Measurements from ENCODE around the gene ZNF710. TPM values are rescaled to one million over a fixed set of nuclear protein-coding genes. Genes with fewer than 3 reads are reported as not detected.

ZNF710 gene
- total RNA-seq, 1 donor from 2014 or later: 30.2 TPM

- DNase-seq (ENCODE audit: low spot score): no peak
Observed at GRCh38 chr15:90016721-90017120, 15.6 kb downstream of the ZNF710 start.

GRCh38 chr15:90018216-90018831, 17.2 kb downstream of the ZNF710 start:
- DNase-seq (ENCODE audit: low spot score): no peak

GRCh38 chr15:90019611-90020010, 18.5 kb downstream of the ZNF710 start:
- DNase-seq (ENCODE audit: low spot score): no peak

GRCh38 chr15:90020021-90020735, 19.1 kb downstream of the ZNF710 start:
- DNase-seq (ENCODE audit: low spot score): no peak

- DNase-seq (ENCODE audit: low spot score): no peak
Observed at GRCh38 chr15:90020936-90021507, 19.9 kb downstream of the ZNF710 start.

- DNase-seq (ENCODE audit: low spot score): no peak
Observed at GRCh38 chr15:90022345-90022744, 21.2 kb downstream of the ZNF710 start.

GRCh38 chr15:90022905-90023700, 22.0 kb downstream of the ZNF710 start:
- no peak for DNase-seq (ENCODE audit: low spot score)

- DNase-seq (ENCODE audit: low spot score): no peak
Observed at GRCh38 chr15:90024406-90024805, 23.3 kb downstream of the ZNF710 start.

GRCh38 chr15:90025489-90026033, 24.4 kb downstream of the ZNF710 start:
- DNase-seq (ENCODE audit: low spot score): no peak

- DNase-seq (ENCODE audit: low spot score): no peak
Observed at GRCh38 chr15:90028376-90028944, 27.3 kb downstream of the ZNF710 start.

- DNase-seq (ENCODE audit: low spot score): peak; percentile 73
Observed at GRCh38 chr15:90029024-90029423, 27.9 kb downstream of the ZNF710 start.

GRCh38 chr15:90030376-90030775, 29.3 kb downstream of the ZNF710 start:
- DNase-seq (ENCODE audit: low spot score): no peak

DNA sequence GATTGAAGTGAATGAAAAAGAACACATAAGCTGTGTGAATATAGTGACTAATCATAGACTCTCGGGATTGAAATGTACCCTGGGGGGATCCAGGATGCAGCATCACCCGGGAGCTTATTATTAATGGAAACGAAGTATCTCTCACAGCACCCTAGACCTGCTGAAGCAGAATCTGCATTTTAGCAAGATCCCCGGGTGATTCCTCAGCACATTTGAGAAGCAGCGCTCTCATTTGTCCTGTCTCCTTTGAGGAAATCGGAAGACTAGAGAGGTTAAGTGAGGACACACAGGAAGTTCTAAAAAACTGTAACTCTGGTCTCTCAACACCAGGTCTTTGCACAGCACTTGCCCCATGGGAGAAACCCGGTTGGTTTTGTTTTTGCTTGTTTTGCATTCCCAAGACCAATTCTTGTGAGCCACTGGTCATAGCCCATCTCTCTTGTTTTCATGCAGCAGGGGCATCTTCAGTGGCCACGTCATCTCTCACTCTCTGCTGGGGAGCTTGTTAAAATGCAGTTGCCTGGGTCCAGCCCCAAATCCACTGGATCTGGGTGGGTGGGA, 30.2 kb downstream of the ZNF710 start:
- DNase-seq (ENCODE audit: low spot score): no peak

DNA sequence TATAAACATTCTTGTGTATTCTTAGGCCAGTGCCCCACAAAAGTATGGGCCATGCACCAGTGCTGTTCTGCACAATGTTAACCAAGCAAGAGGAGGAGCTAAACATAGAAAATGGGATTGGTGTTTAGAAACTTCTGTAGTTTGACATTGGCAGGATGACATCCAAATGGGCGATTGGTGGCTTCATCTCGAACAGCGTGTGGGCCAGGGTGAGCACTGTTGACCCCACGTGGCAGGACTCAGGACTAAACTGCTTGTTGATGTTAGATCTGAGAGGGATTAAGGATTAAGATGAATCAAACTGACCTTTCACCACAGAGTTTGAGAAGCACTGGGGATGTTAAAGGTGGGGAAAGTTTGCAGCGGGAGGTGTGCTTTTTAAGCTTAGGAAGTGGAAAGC, 31.9 kb downstream of the ZNF710 start:
- no peak for DNase-seq (ENCODE audit: low spot score)

DNA sequence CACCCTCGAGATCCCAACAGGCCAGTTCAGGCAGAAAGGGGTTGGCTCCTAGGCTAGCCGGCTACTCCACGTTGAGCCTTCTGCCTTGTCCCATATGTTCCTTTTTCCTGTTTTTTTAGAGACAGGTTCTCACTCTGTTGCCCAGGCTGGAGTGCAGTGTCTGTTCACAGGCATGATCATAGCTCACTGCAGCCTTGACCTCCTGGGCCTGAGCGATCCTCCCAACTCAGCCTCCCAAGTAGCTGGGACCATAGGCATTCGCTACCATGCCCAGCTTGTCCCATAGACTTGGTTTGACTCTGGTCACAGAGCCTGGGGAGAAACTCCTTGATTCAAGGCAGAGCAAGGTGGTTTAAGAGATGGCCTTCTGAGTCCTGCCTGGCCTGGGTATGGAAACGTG, 32.3 kb downstream of the ZNF710 start:
- no peak for DNase-seq (ENCODE audit: low spot score)

- DNase-seq (ENCODE audit: low spot score): peak; percentile 63
Observed at GRCh38 chr15:90035095-90035839, 34.1 kb downstream of the ZNF710 start.

DNA sequence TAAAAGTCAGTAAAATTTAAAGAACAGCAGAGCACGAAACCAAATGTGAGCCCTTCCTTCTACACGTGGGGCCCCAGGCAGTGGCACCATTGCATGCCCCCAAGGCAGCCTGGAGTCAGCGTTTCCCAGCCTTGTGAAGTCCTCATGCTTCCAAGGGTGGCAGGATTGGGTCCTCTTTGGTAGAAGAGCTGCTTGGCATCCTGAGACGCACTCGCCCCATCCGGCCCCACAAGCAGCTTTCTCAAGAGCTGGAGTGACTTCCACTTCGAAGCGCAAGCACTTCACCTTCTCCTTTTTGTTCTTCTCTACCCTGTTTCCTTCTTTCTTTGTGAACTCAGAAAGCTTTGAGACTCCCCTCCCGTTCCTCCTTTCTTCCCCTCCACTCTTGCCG, 34.7 kb downstream of the ZNF710 start:
- no peak for DNase-seq (ENCODE audit: low spot score)

DNA sequence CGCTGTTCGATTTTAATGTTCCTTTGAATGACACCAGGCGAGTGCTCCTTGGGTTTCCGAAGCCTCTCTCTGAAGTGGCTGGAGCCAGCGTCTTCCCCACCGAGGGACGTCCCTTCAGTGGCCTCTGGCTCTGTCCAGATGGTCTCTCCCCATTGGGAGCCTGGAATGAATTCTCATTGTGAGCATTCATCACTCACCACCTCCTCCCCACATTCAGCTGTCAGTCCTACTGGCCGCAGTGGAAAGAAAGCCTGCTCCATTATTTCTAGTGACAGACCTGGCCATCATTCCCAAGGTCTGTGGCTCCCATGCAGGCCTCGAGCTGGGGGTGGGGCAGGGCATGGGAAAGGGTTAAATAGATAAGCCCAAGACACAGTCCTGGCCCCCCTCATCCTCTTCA, 35.2 kb downstream of the ZNF710 start:
- DNase-seq (ENCODE audit: low spot score): no peak

DNA sequence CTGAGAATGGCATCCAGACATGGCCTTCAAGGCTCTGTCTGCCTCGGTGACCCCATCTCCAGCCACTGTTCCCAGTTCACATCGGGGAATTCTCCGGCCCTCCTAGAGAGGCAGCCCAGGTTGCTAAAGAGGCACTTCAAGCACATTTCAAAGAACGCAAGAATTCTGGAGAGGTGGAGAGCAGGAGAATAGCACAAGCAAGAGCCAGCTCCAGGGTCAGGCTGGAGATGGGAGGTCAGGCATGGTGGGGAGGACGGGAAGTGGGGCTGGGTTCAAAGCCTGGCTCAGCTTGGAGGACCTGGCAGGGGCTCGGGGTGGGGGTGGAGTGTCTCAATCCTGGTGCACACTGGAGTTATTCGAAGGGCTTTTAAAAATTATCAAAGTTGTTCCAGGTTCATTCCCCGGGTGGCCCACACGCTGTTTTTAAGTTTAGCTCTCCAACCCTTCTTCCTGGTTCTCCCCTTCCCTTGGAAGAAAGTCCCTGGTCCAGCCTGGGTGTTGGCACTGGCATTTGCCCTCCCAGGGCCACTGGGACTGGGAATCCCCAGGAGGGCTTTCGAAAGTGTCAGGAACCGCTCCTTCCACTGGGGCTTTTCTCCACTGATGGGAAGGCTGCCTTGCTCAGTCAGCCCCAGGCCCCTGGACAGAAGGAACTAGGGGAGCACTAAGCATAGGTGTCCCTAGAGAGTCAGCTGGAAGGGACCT, 35.8 kb downstream of the ZNF710 start:
- DNase-seq (ENCODE audit: low spot score): no peak

DNA sequence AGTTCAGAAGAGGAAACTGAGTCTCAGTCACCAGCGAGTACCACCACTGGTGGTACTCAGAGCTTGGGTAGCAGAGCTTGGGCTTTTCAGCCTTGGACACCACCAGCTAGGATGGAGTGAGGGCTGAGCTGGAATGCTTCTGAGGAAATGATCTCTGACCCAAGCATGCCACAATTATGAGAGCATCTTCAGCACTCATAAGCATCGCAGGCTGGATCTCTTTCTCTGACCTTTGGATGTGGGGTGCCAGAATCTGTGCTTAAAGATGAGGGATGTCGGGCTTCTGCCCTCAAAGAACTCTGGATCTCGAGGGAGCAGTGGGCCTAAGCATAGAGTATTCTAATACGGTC, 36.4 kb downstream of the ZNF710 start:
- no peak for DNase-seq (ENCODE audit: low spot score)
